ENCODE data around the gene PEF1.

The PEF1 gene

GRCh38 chr1:31626223-31627207 lies 18.2 kb downstream of the PEF1 start:
- no peak for DNase-seq

GRCh38 chr1:31625561-31626222 lies 19.0 kb downstream of the PEF1 start:
- no peak for DNase-seq

GRCh38 chr1:31624731-31625514 lies 19.8 kb downstream of the PEF1 start:
- DNase-seq = no peak

- no peak for DNase-seq
Measured at GRCh38 chr1:31624309-31624708, 20.4 kb downstream of the PEF1 start.

GRCh38 chr1:31623365-31623764 lies 21.3 kb downstream of the PEF1 start:
- DNase-seq = no peak

GRCh38 chr1:31621847-31622730 lies 22.6 kb downstream of the PEF1 start:
- DNase-seq = no peak

GRCh38 chr1:31621498-31621820 lies 23.2 kb downstream of the PEF1 start:
- DNase-seq = no peak

- no peak for DNase-seq
Measured at GRCh38 chr1:31620631-31621497, 23.8 kb downstream of the PEF1 start.

- DNase-seq = no peak
Measured at GRCh38 chr1:31618916-31619846, 25.5 kb downstream of the PEF1 start.

GRCh38 chr1:31617916-31618746 lies 26.5 kb downstream of the PEF1 start:
- peak; percentile 90 for DNase-seq

- peak; percentile 43 for DNase-seq
Measured at GRCh38 chr1:31617218-31617915, 27.3 kb downstream of the PEF1 start, which contains the start of gene HCRTR1. TSS of gene HCRTR1 (plus strand) at chr1:31617689. CDS start at chr1:31619193, 1,504 bp downstream.

GRCh38 chr1:31615939-31616338 lies 28.7 kb downstream of the PEF1 start:
- no peak for DNase-seq

- DNase-seq = no peak
Measured at GRCh38 chr1:31615414-31615813, 29.3 kb downstream of the PEF1 start.

GRCh38 chr1:31614414-31615005 lies 30.2 kb downstream of the PEF1 start:
- no peak for DNase-seq

GRCh38 chr1:31609514-31610118 lies 35.1 kb downstream of the PEF1 start:
- no peak for DNase-seq

- DNase-seq = no peak
Measured at GRCh38 chr1:31607360-31607759, 37.3 kb downstream of the PEF1 start.

- DNase-seq = no peak
Measured at GRCh38 chr1:31605908-31606427, 38.7 kb downstream of the PEF1 start.

Measured in eye (tissue), 1 donor.